ENCODE results near the gene UGP2. TPM values are rescaled to one million over a fixed set of nuclear protein-coding genes. Genes with fewer than 3 reads are reported as not detected.
A peak's percentile ranks its signal among the peaks of the same experiment; 100 is the strongest.
"Not testable (repeated sequence)": the region's sequence is repeated elsewhere in the genome, so short reads cannot be mapped to it uniquely, and the experiment has no call there.

The UGP2 gene
- total RNA-seq, 1 donor from 2014 or later: 87.8 TPM

GRCh38 chr2:63898839-63899238 is 57.1 kb downstream of the UGP2 start:
- ATAC-seq: no peak

GRCh38 chr2:63899639-63900038 is 57.9 kb downstream of the UGP2 start:
- no peak for ATAC-seq

- no peak for ATAC-seq
Measured at GRCh38 chr2:63902149-63902548, 60.5 kb downstream of the UGP2 start.

GRCh38 chr2:63903003-63903402 is 61.3 kb downstream of the UGP2 start:
- no peak for ATAC-seq

GRCh38 chr2:63914311-63914710 is 72.6 kb downstream of the UGP2 start:
- peak; percentile 69 for ATAC-seq

- ATAC-seq: no peak
Measured at GRCh38 chr2:63926815-63927214, 85.1 kb downstream of the UGP2 start.

GRCh38 chr2:63932104-63932503 is 90.4 kb downstream of the UGP2 start:
- ATAC-seq: not testable (repeated sequence)

Other genes with a start within 250 kb of the UGP2 start
- 12.6 TPM for gene VPS54, start 177.5 kb downstream of the UGP2 start, total RNA-seq

Measured in esophagus mucosa (tissue), 1 donor.